ENCODE results near the gene P2RY8.

Gene P2RY8

GRCh38 chrX:1520350-1520749, 16.6 kb downstream of the P2RY8 start:
- Histone ChIP-seq H3K79me1 (replicated peaks; ENCODE audit: low read length, poor library complexity, severe bottlenecking) (no peaks in the 10 kb centered on the region), H2BK12ac (ENCODE audit: low read length in 2 of 2) (no peak overlapping the region), H3K23ac (ENCODE audit: low read length in 2 of 2) (no peak overlapping the region), H2BK5ac (ENCODE audit: low read depth, low read length, poor library complexity, severe bottlenecking) (no peak overlapping the region), H4K8ac (ENCODE audit: low read length) (no peak overlapping the region), H3K27me3 (ENCODE audit: control insufficient read depth in 1 of 2, insufficient read depth in 1 of 2, low read length in 2 of 2) (no peaks in the 10 kb centered on the region), H4K91ac (ENCODE audit: low read length) (no peak overlapping the region), H3K27ac (ENCODE audit: low read length, poor library complexity, severe bottlenecking) (no peak overlapping the region), H3K14ac (ENCODE audit: low read length in 2 of 2) (no peak overlapping the region), H3K9me3 (ENCODE audit: control insufficient read depth, low read length) (peaks cover 14% of the 10 kb centered on the region), H3K4me3 (ENCODE audit: insufficient read depth in 1 of 2, low read depth in 1 of 2, low read length in 2 of 2) (no peak overlapping the region), H3K18ac (ENCODE audit: low read depth in 1 of 2, low read length in 2 of 2) (no peak overlapping the region), H2BK120ac (ENCODE audit: low read depth, low read length) (no peak overlapping the region), H2AFZ (ENCODE audit: low read depth, low read length) (no peak overlapping the region), H3K9ac (ENCODE audit: low read length) (no peak overlapping the region), H3K36me3 (ENCODE audit: control insufficient read depth in 1 of 2, insufficient read depth in 2 of 2, low read depth in 1 of 2, low read length in 2 of 2) (no peaks in the 10 kb centered on the region), H2AK5ac (ENCODE audit: low read length, severe bottlenecking) (no peak overlapping the region), H3K4me1 (ENCODE audit: control insufficient read depth, insufficient read depth, low read depth, low read length) (no peaks in the 10 kb centered on the region), H3K4me2 (ENCODE audit: low read length, poor library complexity, severe bottlenecking) (no peak overlapping the region), H2BK15ac (ENCODE audit: low read depth, poor library complexity, severe bottlenecking) (no peak overlapping the region), H3K4ac (ENCODE audit: low read depth in 1 of 2, low read length in 2 of 2) (no peak overlapping the region)
- 40% methylated on average over 2 of the region's 2 CpGs for WGBS
- DNase-seq: no peak

- H2AK5ac ChIP-seq (ENCODE audit: low read length, severe bottlenecking): no peak overlapping the region
- no peak overlapping the region for H3K4me2 ChIP-seq (ENCODE audit: low read length, poor library complexity, severe bottlenecking)
- peaks cover 14% of the 10 kb centered on the region for H3K9me3 ChIP-seq (ENCODE audit: control insufficient read depth, low read length)
- no peak overlapping the region for H4K8ac ChIP-seq (ENCODE audit: low read length)
- no peak overlapping the region for H4K91ac ChIP-seq (ENCODE audit: low read length)
- 90% methylated on average over 2 of the region's 2 CpGs for WGBS
- no peak overlapping the region for H3K27ac ChIP-seq (ENCODE audit: low read length, poor library complexity, severe bottlenecking)
- no peaks in the 10 kb centered on the region for H3K36me3 ChIP-seq (ENCODE audit: control insufficient read depth in 1 of 2, insufficient read depth in 2 of 2, low read depth in 1 of 2, low read length in 2 of 2)
- H2BK15ac ChIP-seq (ENCODE audit: low read depth, poor library complexity, severe bottlenecking): no peak overlapping the region
- H3K18ac ChIP-seq (ENCODE audit: low read depth in 1 of 2, low read length in 2 of 2): no peak overlapping the region
- no peak overlapping the region for H2BK12ac ChIP-seq (ENCODE audit: low read length in 2 of 2)
- no peak overlapping the region for H2AFZ ChIP-seq (ENCODE audit: low read depth, low read length)
- H3K79me1 ChIP-seq (replicated peaks; ENCODE audit: low read length, poor library complexity, severe bottlenecking): no peaks in the 10 kb centered on the region
- no peaks in the 10 kb centered on the region for H3K4me1 ChIP-seq (ENCODE audit: control insufficient read depth, insufficient read depth, low read depth, low read length)
- H3K4ac ChIP-seq (ENCODE audit: low read depth in 1 of 2, low read length in 2 of 2): no peak overlapping the region
- H3K27me3 ChIP-seq (ENCODE audit: control insufficient read depth in 1 of 2, insufficient read depth in 1 of 2, low read length in 2 of 2): peaks cover 0 to under 1% of the 10 kb centered on the region in 2 experiments
- no peak overlapping the region for H2BK120ac ChIP-seq (ENCODE audit: low read depth, low read length)
- H3K4me3 ChIP-seq (ENCODE audit: insufficient read depth in 1 of 2, low read depth in 1 of 2, low read length in 2 of 2): no peak overlapping the region
- no peak overlapping the region for H2BK5ac ChIP-seq (ENCODE audit: low read depth, low read length, poor library complexity, severe bottlenecking)
- no peak overlapping the region for H3K14ac ChIP-seq (ENCODE audit: low read length in 2 of 2)
- no peak for DNase-seq
- H3K23ac ChIP-seq (ENCODE audit: low read length in 2 of 2): no peak overlapping the region
- no peak overlapping the region for H3K9ac ChIP-seq (ENCODE audit: low read length)
Observed at GRCh38 chrX:1519022-1519497, 17.9 kb downstream of the P2RY8 start.

GRCh38 chrX:1518512-1518911, 18.5 kb downstream of the P2RY8 start:
- no peak overlapping the region for H3K9ac ChIP-seq (ENCODE audit: low read length)
- H2BK12ac ChIP-seq (ENCODE audit: low read length in 2 of 2): no peak overlapping the region
- no peak for DNase-seq
- H3K27me3 ChIP-seq (ENCODE audit: control insufficient read depth in 1 of 2, insufficient read depth in 1 of 2, low read length in 2 of 2): peaks cover 0 to 5% of the 10 kb centered on the region in 2 experiments
- H3K4me3 ChIP-seq (ENCODE audit: insufficient read depth in 1 of 2, low read depth in 1 of 2, low read length in 2 of 2): no peak overlapping the region
- H3K4me1 ChIP-seq (ENCODE audit: control insufficient read depth, insufficient read depth, low read depth, low read length): no peaks in the 10 kb centered on the region
- H4K91ac ChIP-seq (ENCODE audit: low read length): no peak overlapping the region
- no peaks in the 10 kb centered on the region for H3K79me1 ChIP-seq (replicated peaks; ENCODE audit: low read length, poor library complexity, severe bottlenecking)
- 96% methylated on average over 1 of the region's 1 CpG for WGBS
- no peak overlapping the region for H3K4me2 ChIP-seq (ENCODE audit: low read length, poor library complexity, severe bottlenecking)
- H4K8ac ChIP-seq (ENCODE audit: low read length): no peak overlapping the region
- no peak overlapping the region for H2BK5ac ChIP-seq (ENCODE audit: low read depth, low read length, poor library complexity, severe bottlenecking)
- no peak overlapping the region for H2BK120ac ChIP-seq (ENCODE audit: low read depth, low read length)
- no peak overlapping the region for H2AK5ac ChIP-seq (ENCODE audit: low read length, severe bottlenecking)
- H3K4ac ChIP-seq (ENCODE audit: low read depth in 1 of 2, low read length in 2 of 2): no peak overlapping the region
- H3K9me3 ChIP-seq (ENCODE audit: control insufficient read depth, low read length): peaks cover 14% of the 10 kb centered on the region
- no peaks in the 10 kb centered on the region for H3K36me3 ChIP-seq (ENCODE audit: control insufficient read depth in 1 of 2, insufficient read depth in 2 of 2, low read depth in 1 of 2, low read length in 2 of 2)
- H2BK15ac ChIP-seq (ENCODE audit: low read depth, poor library complexity, severe bottlenecking): no peak overlapping the region
- H2AFZ ChIP-seq (ENCODE audit: low read depth, low read length): no peak overlapping the region
- no peak overlapping the region for H3K23ac ChIP-seq (ENCODE audit: low read length in 2 of 2)
- no peak overlapping the region for H3K18ac ChIP-seq (ENCODE audit: low read depth in 1 of 2, low read length in 2 of 2)
- no peak overlapping the region for H3K27ac ChIP-seq (ENCODE audit: low read length, poor library complexity, severe bottlenecking)
- no peak overlapping the region for H3K14ac ChIP-seq (ENCODE audit: low read length in 2 of 2)

GRCh38 chrX:1516596-1517104, 20.3 kb downstream of the P2RY8 start:
- Histone ChIP-seq H2BK5ac (ENCODE audit: low read depth, low read length, poor library complexity, severe bottlenecking) (no peak overlapping the region), H3K18ac (ENCODE audit: low read depth in 1 of 2, low read length in 2 of 2) (no peak overlapping the region), H3K4ac (ENCODE audit: low read depth in 1 of 2, low read length in 2 of 2) (no peak overlapping the region), H2BK15ac (ENCODE audit: low read depth, poor library complexity, severe bottlenecking) (no peak overlapping the region), H2BK120ac (ENCODE audit: low read depth, low read length) (no peak overlapping the region), H3K27ac (ENCODE audit: low read length, poor library complexity, severe bottlenecking) (no peak overlapping the region), H4K8ac (ENCODE audit: low read length) (no peak overlapping the region), H3K79me1 (replicated peaks; ENCODE audit: low read length, poor library complexity, severe bottlenecking) (no peaks in the 10 kb centered on the region), H3K4me3 (ENCODE audit: insufficient read depth in 1 of 2, low read depth in 1 of 2, low read length in 2 of 2) (no peak overlapping the region), H3K36me3 (ENCODE audit: control insufficient read depth in 1 of 2, insufficient read depth in 2 of 2, low read depth in 1 of 2, low read length in 2 of 2) (no peaks in the 10 kb centered on the region), H2AK5ac (ENCODE audit: low read length, severe bottlenecking) (no peak overlapping the region), H3K9ac (ENCODE audit: low read length) (no peak overlapping the region), H2AFZ (ENCODE audit: low read depth, low read length) (no peak overlapping the region), H3K14ac (ENCODE audit: low read length in 2 of 2) (no peak overlapping the region), H3K23ac (ENCODE audit: low read length in 2 of 2) (no peak overlapping the region), H2BK12ac (ENCODE audit: low read length in 2 of 2) (no peak overlapping the region), H3K27me3 (ENCODE audit: control insufficient read depth in 1 of 2, insufficient read depth in 1 of 2, low read length in 2 of 2) (peaks cover 0 to 5% of the 10 kb centered on the region in 2 experiments), H3K9me3 (ENCODE audit: control insufficient read depth, low read length) (peaks cover 14% of the 10 kb centered on the region), H3K4me2 (ENCODE audit: low read length, poor library complexity, severe bottlenecking) (no peak overlapping the region), H3K4me1 (ENCODE audit: control insufficient read depth, insufficient read depth, low read depth, low read length) (no peaks in the 10 kb centered on the region), H4K91ac (ENCODE audit: low read length) (no peak overlapping the region)
- no peak for DNase-seq
- 60% methylated on average over 9 of the region's 9 CpGs for WGBS

All from mesenchymal stem cell (in vitro differentiated cells and primary cell).